Retina (tissue), 1 donor: ENCODE results near the gene APCDD1.
"Not testable (repeated sequence)": the region's sequence is repeated elsewhere in the genome, so short reads cannot be mapped to it uniquely, and the experiment has no call there.

Experiments
- DNase-seq: peaks from one replicate; pipeline ENCODE4 v3.0.0-alpha.2; 2016

APCDD1 gene

GRCh38 chr18:10497206-10497749 is 42.8 kb downstream of the APCDD1 start:
- DNase-seq: no peak

DNA sequence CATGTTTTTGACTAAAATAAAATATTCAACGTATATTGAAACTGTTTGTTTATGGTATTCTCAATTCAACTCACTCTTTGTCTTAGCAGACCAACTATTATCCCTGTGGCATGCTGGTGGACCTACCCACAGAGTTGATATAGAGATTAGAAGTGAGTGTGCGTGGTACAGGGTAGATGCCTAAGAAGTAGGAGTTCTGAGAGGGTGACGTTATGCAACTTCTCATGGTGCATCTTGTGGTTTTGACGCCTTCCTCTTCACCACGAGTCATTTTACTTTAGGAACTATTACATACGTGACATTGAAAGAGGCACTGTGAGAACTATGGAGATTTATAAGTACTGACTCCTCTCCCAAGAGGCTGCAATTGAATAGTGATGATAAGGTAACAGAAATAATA is 44.8 kb downstream of the APCDD1 start:
- DNase-seq: no peak

- no peak for DNase-seq
Measured at GRCh38 chr18:10500038-10500437, 45.6 kb downstream of the APCDD1 start.

DNA sequence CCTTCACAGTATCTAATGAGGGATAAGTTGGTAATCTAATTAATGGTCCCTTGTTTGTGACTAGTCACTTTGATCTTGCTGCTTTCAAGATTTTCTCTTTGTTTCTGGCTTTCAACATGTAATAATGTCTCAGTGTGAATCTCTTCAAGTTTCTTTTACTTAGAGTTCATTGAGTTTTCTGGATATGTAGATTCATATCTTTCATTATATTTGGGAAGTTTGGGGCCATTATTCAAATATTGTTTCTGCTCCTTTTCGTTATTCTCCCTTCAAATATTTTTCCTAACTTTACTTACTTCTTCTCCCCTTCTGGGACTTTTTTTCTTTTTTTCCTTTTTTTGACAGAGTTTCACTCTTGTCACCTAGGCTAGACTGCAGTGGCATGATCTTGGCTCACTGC is 50.3 kb downstream of the APCDD1 start:
- DNase-seq: no peak

DNA sequence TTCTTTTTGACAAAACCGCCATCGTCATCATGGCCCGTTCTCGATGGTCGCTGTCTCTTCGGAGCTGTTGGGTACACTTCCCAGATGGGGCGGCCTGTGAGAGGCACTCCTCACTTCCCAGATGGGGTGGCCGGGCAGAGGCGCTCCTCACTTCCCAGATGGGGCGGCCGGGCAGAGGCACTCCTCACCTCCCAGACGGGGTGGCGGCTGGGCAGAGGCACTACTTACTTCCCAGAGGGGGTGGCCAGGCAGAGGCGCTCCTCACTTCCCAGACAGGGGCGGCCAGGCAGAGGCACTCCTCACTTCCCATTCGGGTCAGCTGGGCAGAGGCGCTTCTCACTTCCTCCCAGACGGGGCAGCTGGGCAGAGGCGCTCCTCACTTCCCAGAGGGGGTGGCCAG is 51.5 kb downstream of the APCDD1 start:
- not testable (repeated sequence) for DNase-seq

- no peak for DNase-seq
Measured at GRCh38 chr18:10508591-10508990, 54.2 kb downstream of the APCDD1 start.

DNA sequence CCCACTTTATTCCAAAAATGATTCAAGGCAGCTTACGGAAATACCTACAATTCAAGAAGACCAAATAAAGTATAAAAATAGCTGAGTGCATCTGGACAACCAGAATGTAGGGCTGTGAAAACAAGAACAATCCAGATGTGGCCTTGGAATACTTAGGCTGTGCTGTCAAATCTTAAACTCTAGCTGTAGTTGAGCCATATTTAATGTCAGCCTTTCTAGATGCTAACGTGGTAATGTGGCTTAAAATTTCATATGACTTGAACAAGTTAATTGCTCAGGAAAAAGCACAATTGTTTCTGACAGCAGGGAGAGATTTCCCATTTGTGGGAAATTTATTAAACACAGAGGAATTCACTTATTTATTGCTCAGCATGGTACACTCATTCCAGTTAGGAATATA is 56.8 kb downstream of the APCDD1 start:
- DNase-seq: no peak

GRCh38 chr18:10514082-10514481 is 59.6 kb downstream of the APCDD1 start:
- no peak for DNase-seq

DNA sequence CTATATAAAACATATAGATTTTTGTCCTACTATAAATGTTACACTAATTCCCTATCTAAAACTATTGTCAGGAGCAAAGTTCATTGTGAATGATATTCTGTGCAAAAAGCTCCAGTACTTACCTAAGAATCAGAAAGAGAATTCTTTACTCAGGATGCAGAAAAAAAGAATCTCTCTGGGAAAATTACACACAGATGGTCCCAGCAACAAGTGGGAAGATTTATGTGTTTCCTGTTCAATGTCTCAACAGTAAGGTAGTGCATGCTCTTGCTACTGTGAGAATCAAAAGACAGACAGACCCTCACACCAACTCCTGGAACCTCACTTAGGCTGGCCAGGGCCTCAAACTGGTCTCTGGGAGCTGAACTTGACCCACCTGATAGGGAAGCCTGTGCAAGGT is 60.2 kb downstream of the APCDD1 start:
- no peak for DNase-seq

DNA sequence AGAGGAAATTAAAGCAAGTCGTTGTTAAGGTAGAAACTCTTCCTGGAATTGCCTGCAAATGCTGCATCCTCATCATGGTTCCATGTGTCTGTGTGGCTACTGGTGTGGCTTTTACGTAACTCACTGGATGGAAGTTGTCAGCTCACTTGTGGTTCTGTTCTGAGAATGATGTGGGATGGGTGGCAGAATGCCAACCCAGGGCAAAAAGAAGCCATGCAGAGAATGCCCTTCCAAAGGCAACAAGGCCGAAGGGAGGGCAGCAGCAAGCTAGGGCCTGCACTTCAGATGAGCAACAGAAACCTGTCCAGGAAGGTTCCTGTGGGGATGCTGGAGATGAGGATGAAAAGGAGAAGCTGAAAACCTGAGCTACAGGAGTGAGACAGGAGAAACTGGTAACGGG is 61.0 kb downstream of the APCDD1 start:
- DNase-seq: no peak

- DNase-seq: no peak
Measured at GRCh38 chr18:10516078-10516477, 61.6 kb downstream of the APCDD1 start.

DNA sequence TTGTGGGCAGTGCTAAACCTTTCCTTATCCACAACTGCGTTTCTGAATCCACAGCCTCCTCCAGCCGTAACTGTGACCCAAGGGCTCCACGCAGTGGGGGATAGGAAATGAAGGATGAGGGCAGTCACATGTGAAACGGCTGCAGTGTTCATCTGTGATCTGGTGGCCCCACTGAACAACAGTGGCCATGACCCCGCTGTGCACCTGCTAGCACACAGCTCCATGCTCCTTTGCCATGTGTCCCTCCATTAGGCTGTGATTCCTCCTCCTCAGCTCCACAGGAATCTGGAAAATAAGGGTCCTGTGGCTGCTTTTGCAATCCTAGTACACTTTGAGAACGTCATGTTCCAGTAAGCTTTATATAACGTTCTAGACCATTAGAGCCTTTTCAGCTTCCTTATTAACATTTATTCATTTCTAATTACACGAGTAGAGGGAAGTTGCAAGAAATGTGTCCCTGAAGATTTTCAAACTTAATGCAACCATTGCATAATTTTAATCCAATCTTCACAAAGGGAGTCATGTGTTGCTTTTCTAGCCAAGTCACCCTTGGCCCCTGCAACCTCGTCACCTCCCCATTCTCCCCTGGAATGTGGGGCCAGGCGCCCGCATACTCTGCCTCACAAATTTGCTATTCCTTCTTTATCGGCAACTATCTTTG is 64.3 kb downstream of the APCDD1 start:
- DNase-seq: peak; percentile 75

- DNase-seq: no peak
Measured at GRCh38 chr18:10519366-10519765, 64.9 kb downstream of the APCDD1 start.

- DNase-seq: peak; percentile 75
Measured at GRCh38 chr18:10519999-10520935, 65.8 kb downstream of the APCDD1 start.

- DNase-seq: no peak
Measured at GRCh38 chr18:10521566-10521965, 67.1 kb downstream of the APCDD1 start.

DNA sequence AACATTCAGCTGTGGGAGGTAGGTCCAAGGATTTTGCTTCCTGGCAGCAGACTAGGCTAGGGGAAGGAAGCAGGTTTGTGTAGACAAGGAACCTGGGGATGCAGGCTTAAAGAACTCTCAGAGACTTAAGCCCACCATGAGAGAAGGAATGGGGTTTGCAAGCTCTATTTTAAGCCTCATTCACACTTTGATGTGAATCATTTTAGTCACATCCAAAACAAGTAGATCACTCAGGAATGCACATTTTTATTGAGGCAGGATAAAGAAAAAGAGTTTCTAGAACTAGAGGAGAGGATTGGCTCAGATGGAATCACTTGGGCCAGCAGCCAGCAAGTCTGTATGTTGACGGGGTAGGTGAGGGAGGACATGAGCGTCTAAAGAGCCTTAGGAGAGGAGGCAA is 68.1 kb downstream of the APCDD1 start:
- no peak for DNase-seq

DNA sequence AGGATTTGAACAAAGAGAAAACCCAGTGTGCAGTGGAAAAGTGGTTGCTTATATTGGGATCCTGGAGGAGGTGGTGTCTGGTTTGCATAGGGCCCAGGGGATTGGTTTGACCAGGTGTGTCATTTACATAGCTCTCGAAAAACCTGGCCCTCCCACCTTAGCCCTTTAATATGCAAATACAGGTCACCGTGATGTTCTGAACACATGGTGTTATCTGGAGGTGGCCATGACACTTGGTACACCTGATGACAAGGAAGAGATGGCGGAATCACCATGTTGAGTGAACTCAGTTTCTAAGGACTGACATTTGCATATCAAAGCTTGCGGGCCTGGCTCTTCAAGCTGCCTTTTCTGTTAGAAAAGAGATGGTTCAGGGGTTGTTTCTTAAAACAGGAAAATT is 69.1 kb downstream of the APCDD1 start:
- DNase-seq: no peak

- no peak for DNase-seq
Measured at GRCh38 chr18:10524507-10525370, 70.3 kb downstream of the APCDD1 start.

GRCh38 chr18:10525371-10525691 is 70.9 kb downstream of the APCDD1 start:
- no peak for DNase-seq

GRCh38 chr18:10525697-10526560 is 71.5 kb downstream of the APCDD1 start, which contains the start of gene NAPG:
Gene NAPG (plus strand): TSS chr18:10526027. CDS start chr18:10526103, 76 bp downstream.
- DNase-seq: peak; percentile 92

DNA sequence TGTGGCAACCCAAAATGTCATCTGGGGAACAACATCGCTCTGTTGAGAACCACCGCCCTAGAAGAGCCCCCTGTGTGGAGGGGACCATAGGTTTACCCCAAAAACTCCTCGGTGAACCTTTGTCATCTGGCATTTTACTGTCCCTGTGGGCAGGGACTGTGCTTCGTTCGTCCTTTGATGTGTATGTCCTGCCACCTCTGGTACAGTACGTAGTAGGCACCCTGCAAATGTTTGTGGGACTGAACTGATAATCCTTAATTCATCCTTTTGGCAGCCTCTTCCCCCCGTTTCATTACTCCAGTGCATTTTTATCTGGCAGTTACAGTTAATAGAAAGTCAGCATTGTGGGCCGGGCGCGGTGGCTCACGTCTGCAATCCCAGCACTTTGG is 72.1 kb downstream of the APCDD1 start:
- DNase-seq: no peak

- no peak for DNase-seq
Measured at GRCh38 chr18:10528439-10528838, 74.0 kb downstream of the APCDD1 start.
